PC-9 (cell line): ENCODE results near the gene PRDM16. TPM values are rescaled to one million over a fixed set of nuclear protein-coding genes. Genes with fewer than 3 reads are reported as not detected.

Experiments used
- BruUV-seq: library from RNA; stranded (reverse); fragments of 400-500 nt; replicated peaks from 2 replicates; lab custom pipeline; 2021; lab: Mats Ljungman, UMichigan
- CTCF ChIA-PET: fragments of 300-600 bp; sonication (Branson Sonifier 250); formaldehyde crosslinking; loops from one replicate; lab custom pipeline; 2022; ENCODE audit warnings: antibody characterized with exemption; lab: Charles Lee
- POLR2A ChIA-PET: fragments of 300-600 bp; sonication (Branson Sonifier 250); formaldehyde crosslinking; loops from one replicate; lab custom pipeline; 2022; ENCODE audit warnings: antibody characterized with exemption; ENCODE audit not compliant: unreplicated experiment; lab: Charles Lee
- DNase-seq, 2 experiments: peaks; one replicate each; pipeline versions ENCODE4 v3.0.0 to v3.0.0-alpha.2; 2015 to 2022; ENCODE audit warnings: mixed read lengths in 1 of 2
- H2AFZ ChIP-seq: fragments of 200-600 bp; sonication (generic); 2 replicates; pipeline ENCODE4 v1.8.1; 2017; ENCODE audit warnings: antibody characterized with exemption
- H3F3A ChIP-seq: fragments of 200-600 bp; sonication (generic); 2 replicates; pipeline ENCODE4 v1.8.1; 2017; ENCODE audit warnings: antibody characterized with exemption, mild to moderate bottlenecking, low read depth; ENCODE audit not compliant: insufficient read depth
- H3K27ac ChIP-seq: fragments of 200-600 bp; sonication (generic); 2 replicates; pipeline ENCODE4 v1.6.1; 2016; ENCODE audit warnings: mixed run types
- H3K27me3 ChIP-seq: fragments of 200-600 bp; sonication (generic); 2 replicates; pipeline ENCODE4 v1.6.1; 2016; ENCODE audit warnings: low read depth, mixed run types; ENCODE audit not compliant: insufficient read depth
- H3K36me3 ChIP-seq: fragments of 200-600 bp; sonication (generic); 2 replicates; pipeline ENCODE4 v1.6.1; 2016; ENCODE audit warnings: low read depth, mixed run types
- H3K4me1 ChIP-seq: fragments of 200-600 bp; sonication (generic); replicated peaks from 2 replicates; pipeline ENCODE4 v1.6.1; 2016; ENCODE audit warnings: mixed run types; ENCODE audit not compliant: insufficient read depth
- H3K4me2 ChIP-seq: fragments of 200-600 bp; sonication (generic); 2 replicates; pipeline ENCODE4 v1.6.1; 2017; ENCODE audit warnings: mixed run types
- H3K4me3 ChIP-seq: fragments of 200-600 bp; sonication (generic); 2 replicates; pipeline ENCODE4 v1.6.1; 2016; ENCODE audit warnings: mixed run types
- H3K79me2 ChIP-seq: fragments of 200-600 bp; sonication (generic); 2 replicates; pipeline ENCODE4 v1.6.1; 2017; ENCODE audit warnings: low read depth, mixed run types
- H3K9me2 ChIP-seq: fragments of 200-600 bp; sonication (generic); 2 replicates; pipeline ENCODE4 v1.8.1; 2017; ENCODE audit warnings: mild to moderate bottlenecking; ENCODE audit not compliant: insufficient read depth
- H3K9me3 ChIP-seq: fragments of 200-600 bp; sonication (generic); 2 replicates; pipeline ENCODE4 v1.8.1; 2016; ENCODE audit warnings: low read depth; ENCODE audit not compliant: insufficient read depth
- H4K20me1 ChIP-seq: fragments of 200-600 bp; sonication (generic); 2 replicates; pipeline ENCODE4 v1.8.1; 2017; ENCODE audit not compliant: insufficient read depth
- EZH2 ChIP-seq: fragments of 200-600 bp; sonication (generic); IDR thresholded peaks from 2 replicates; pipeline ENCODE4 v1.8.0; 2017; ENCODE audit warnings: antibody characterized with exemption, low read depth
- intact Hi-C: fragments of 100-400 bp; cut with micrococcal nuclease; formaldehyde crosslinking; loops from one replicate; pipeline ENCODE4 v1.10.0; 2022; ENCODE audit not compliant: unreplicated experiment
- total RNA-seq: library from RNA; stranded (reverse); gene quantifications from 2 replicates; pipeline ENCODE4 v1.2.3, GENCODE V29; 2021
- TF ChIP-seq, protein P1 (sequence below): fragments of 200-600 bp; sonication (generic); conservative IDR thresholded peaks from 2 replicates; pipeline ENCODE4 v1.6.1; 2017; ENCODE audit warnings: mixed run types, antibody characterized with exemption, mild to moderate bottlenecking, moderate library complexity

Gene PRDM16
- total RNA-seq, 1 experiment from 2014 or later, result not detected

GRCh38 chr1:3128431-3129132 is 59.6 kb downstream of the PRDM16 start:
- no peaks in the 10 kb centered on the region for H3K9me2 ChIP-seq
- no peaks in the 10 kb centered on the region for H3K9me3 ChIP-seq
- H3K27ac ChIP-seq, result no peak overlapping the region
- no peak overlapping the region for H3K4me3 ChIP-seq
- DNase-seq, result no peak
- H3K36me3 ChIP-seq, result no peaks in the 10 kb centered on the region
- CTCF ChIA-PET, result no interaction called here
- no peaks in the 10 kb centered on the region for H3F3A ChIP-seq
- no peak overlapping the region for H2AFZ ChIP-seq
- H3K27me3 ChIP-seq, result peaks cover 100% of the 10 kb centered on the region
- H3K4me1 ChIP-seq, result no peaks in the 10 kb centered on the region
- POLR2A ChIA-PET, result interaction anchor here (0.6 kb wide), 1 partner anchor 57 kb away, joined by 4 read pairs; no protein-coding TSS in a partner anchor
- no TSS peak for BruUV-seq
- TF ChIP-seq, protein P1, sequence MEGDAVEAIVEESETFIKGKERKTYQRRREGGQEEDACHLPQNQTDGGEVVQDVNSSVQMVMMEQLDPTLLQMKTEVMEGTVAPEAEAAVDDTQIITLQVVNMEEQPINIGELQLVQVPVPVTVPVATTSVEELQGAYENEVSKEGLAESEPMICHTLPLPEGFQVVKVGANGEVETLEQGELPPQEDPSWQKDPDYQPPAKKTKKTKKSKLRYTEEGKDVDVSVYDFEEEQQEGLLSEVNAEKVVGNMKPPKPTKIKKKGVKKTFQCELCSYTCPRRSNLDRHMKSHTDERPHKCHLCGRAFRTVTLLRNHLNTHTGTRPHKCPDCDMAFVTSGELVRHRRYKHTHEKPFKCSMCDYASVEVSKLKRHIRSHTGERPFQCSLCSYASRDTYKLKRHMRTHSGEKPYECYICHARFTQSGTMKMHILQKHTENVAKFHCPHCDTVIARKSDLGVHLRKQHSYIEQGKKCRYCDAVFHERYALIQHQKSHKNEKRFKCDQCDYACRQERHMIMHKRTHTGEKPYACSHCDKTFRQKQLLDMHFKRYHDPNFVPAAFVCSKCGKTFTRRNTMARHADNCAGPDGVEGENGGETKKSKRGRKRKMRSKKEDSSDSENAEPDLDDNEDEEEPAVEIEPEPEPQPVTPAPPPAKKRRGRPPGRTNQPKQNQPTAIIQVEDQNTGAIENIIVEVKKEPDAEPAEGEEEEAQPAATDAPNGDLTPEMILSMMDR, result no peak
- no peak for TF ChIP-seq EZH2
- H3K79me2 ChIP-seq, result no peaks in the 10 kb centered on the region
- H3K4me2 ChIP-seq, result no peak overlapping the region
- intact Hi-C loops, result no loop called here
- H4K20me1 ChIP-seq, result peaks cover 4% of the 10 kb centered on the region; the same call in 1 of the 2 replicates

- Histone ChIP-seq H2AFZ (no peak overlapping the region), H3K9me2 (no peaks in the 10 kb centered on the region), H3K4me2 (no peak overlapping the region), H3K9me3 (no peaks in the 10 kb centered on the region), H3K4me1 (no peaks in the 10 kb centered on the region), H3K27me3 (peaks cover 100% of the 10 kb centered on the region), H3K36me3 (no peaks in the 10 kb centered on the region), H4K20me1 (peaks cover 4% of the 10 kb centered on the region; the same call in 1 of the 2 replicates), H3K27ac (no peak overlapping the region), H3K4me3 (no peak overlapping the region), H3K79me2 (no peaks in the 10 kb centered on the region), H3F3A (no peaks in the 10 kb centered on the region)
- no TSS peak for BruUV-seq
- TF ChIP-seq EZH2, result no peak
- ChIA-PET POLR2A (no interaction called here), CTCF (no interaction called here)
- no peak for DNase-seq
- intact Hi-C loops, result no loop called here
Measured at GRCh38 chr1:3129133-3129490, 60.1 kb downstream of the PRDM16 start.

DNA sequence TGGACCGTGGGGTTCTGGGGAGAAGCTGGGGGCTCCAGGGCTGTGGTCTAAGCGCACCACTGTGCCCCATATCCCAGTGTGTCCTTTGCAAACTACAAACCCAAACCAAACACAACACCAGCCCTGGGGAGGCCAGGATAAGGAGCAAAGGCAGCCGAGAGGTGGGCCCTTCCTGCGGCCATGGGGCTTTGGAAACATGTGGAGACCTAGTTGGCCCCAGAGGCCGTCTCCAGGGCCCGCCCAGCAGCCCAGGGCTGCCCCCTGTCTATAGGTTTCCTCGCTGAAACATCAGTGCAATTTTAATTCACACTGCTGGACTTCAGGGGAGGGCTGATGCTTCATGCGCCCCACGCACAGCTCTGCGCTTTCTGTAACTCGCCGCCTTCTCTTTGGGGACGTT is 61.3 kb downstream of the PRDM16 start:
- BruUV-seq, result no TSS peak
- no peaks in the 10 kb centered on the region for H3K9me2 ChIP-seq
- H3K9me3 ChIP-seq, result no peaks in the 10 kb centered on the region
- peaks cover 4% of the 10 kb centered on the region; the same call in 1 of the 2 replicates for H4K20me1 ChIP-seq
- H3K36me3 ChIP-seq, result no peaks in the 10 kb centered on the region
- no peak overlapping the region for H3K4me3 ChIP-seq
- no peak overlapping the region for H3K4me2 ChIP-seq
- H3K4me1 ChIP-seq, result no peaks in the 10 kb centered on the region
- DNase-seq, result no peak
- no peaks in the 10 kb centered on the region for H3F3A ChIP-seq
- intact Hi-C loops, result no loop called here
- TF ChIP-seq, protein P1, result no peak
- TF ChIP-seq EZH2, result no peak
- ChIA-PET CTCF (no interaction called here), POLR2A (no interaction called here)
- H3K27ac ChIP-seq, result no peak overlapping the region
- peaks cover 100% of the 10 kb centered on the region for H3K27me3 ChIP-seq
- no peaks in the 10 kb centered on the region for H3K79me2 ChIP-seq
- H2AFZ ChIP-seq, result no peak overlapping the region
